Heart left ventricle (tissue), 16 donors: Measurements from ENCODE around the gene KLHL36. TPM values are rescaled to one million over a fixed set of nuclear protein-coding genes. Genes with fewer than 3 reads are reported as not detected.

Source experiments
- ATAC-seq, 4 donors: fragments of 200-7000 bp; cut with Tn5 transposase; one replicate each; pipeline ENCODE4 v1.9.1; 2020 to 2022; ENCODE audit warnings: moderate library complexity in 4 of 4, mild to moderate bottlenecking in 3 of 4, moderate number of reproducible peaks in 1 of 4
- DNase-seq, 5 donors: peaks; one replicate each; pipeline ENCODE4 v3.0.0-alpha.2; 2020
- H3K27ac ChIP-seq, 12 donors: fragments of 200-600 bp; sonication (generic) in 4 of 12; one replicate each; pipeline versions ENCODE4 v1.5.0 to v1.8.0; 2016 to 2022; ENCODE audit warnings: mild to moderate bottlenecking in 2 of 12
- H3K27me3 ChIP-seq, 9 donors: fragments of 200-600 bp; sonication (generic) in 2 of 9; one replicate each; pipeline versions ENCODE4 v1.5.1 to v1.8.0; 2016 to 2022; ENCODE audit warnings: mild to moderate bottlenecking in 3 of 9
- H3K36me3 ChIP-seq, 9 donors: fragments of 200-600 bp; sonication (generic) in 2 of 9; one replicate each; pipeline versions ENCODE4 v1.5.0 to v1.8.0; 2018 to 2022; ENCODE audit warnings: mild to moderate bottlenecking in 2 of 9
- H3K4me1 ChIP-seq, 12 donors: fragments of 200-600 bp; sonication (generic) in 4 of 12; one replicate each; pipeline versions ENCODE4 v1.5.0 to v1.8.0; 2016 to 2022; ENCODE audit warnings: mild to moderate bottlenecking in 3 of 12
- H3K4me3 ChIP-seq, 12 donors: fragments of 200-600 bp; sonication (generic) in 4 of 12; one replicate each; pipeline versions ENCODE4 v1.5.0 to v1.8.0; 2017 to 2022; ENCODE audit warnings: mild to moderate bottlenecking in 9 of 12, moderate library complexity in 4 of 12
- H3K9me3 ChIP-seq, 12 donors: fragments of 200-600 bp; sonication (generic) in 4 of 12; one replicate each; pipeline versions ENCODE4 v1.5.0 to v1.8.0; 2016 to 2022; ENCODE audit warnings: mild to moderate bottlenecking in 1 of 12
- CTCF ChIP-seq, 12 donors: fragments of 200-600 bp; sonication (generic) in 4 of 12; IDR thresholded peaks; one replicate each; pipeline versions ENCODE4 v1.5.0 to v1.8.0; 2018 to 2022; ENCODE audit warnings: antibody characterized with exemption in 12 of 12, mild to moderate bottlenecking in 5 of 12
- POLR2A ChIP-seq, 2 donors: fragments of 450-650 bp; IDR thresholded peaks; one replicate each; pipeline ENCODE4 v1.6.1; 2017; ENCODE audit warnings: antibody characterized with exemption in 2 of 2, mild to moderate bottlenecking in 2 of 2, moderate library complexity in 2 of 2
- WGBS, 4 donors: extraction: QIAGEN DNeasy Blood & Tissue Kit in 2 of 4; methylation state at CpG; one replicate each; pipeline versions ENCODE4 v1.1.5 to v1.1.7; 2013 to 2018; 5-methylcytosine and 5-hydroxymethylcytosine counted together
- intact Hi-C, 10 donors: fragments of 100-400 bp; cut with DNase I; formaldehyde crosslinking; loops; one replicate each; pipeline versions ENCODE4 v1.11.1 to v1.14.2; 2022
- polyA plus RNA-seq, 2 donors: library from polyadenylated mRNA; stranded (reverse); fragments of 200-250 nt; gene quantifications; one replicate each; pipeline ENCODE4 v1.2.3, GENCODE V29; 2013
- total RNA-seq, 9 donors: library from RNA; depleted of rRNA in 2 of 9; stranded (reverse); fragments of >200 nt in 2 of 9; fragmentation: NEBNext Ultra II Directional in 3 of 9; extraction: Animal tissue kit (Norgen Biotek cat#: 25700) in 3 of 9; gene quantifications; one replicate each; pipeline versions ENCODE4 v1.1.0 to v1.2.4, GENCODE V29; 2016 to 2023
- donor health status: ischemic (EF 13 %, LVEDD 7.1; RV severe dilation, severe dysfunction).
- donor health status: healthy with polysubstance abuse.
- donor health status: DM: no; HTN: yes; CAD: no.
- donor health status: DM: no; HTN: no; CAD: no.
- donor health status: ischemic (EF 25% LVEDD 6.9; RV normal size, moderate dysfunction).
- donor health status: ischemic (EF 25% LVEDD 5.7; RV mildly dilated, moderate dysfunction).
- donor health status: healthy.
- donor health status: DM: yes; HTN: yes; CAD: no.
- donor health status: ischemic (EF 35%, LVEDD 5.7; RV mildly dilated, moderate dysfunction).
- donor health status: nonischemic (EF 11% LVEDD 7.7; RV severe dilation, severe dysfunction).
- donor health status: DM: yes; HTN: yes; CAD: no.
- donor health status: PGD.
- donor health status: ischemic (EF 29% LVEDD 5.4; RV normal size, mild dysfunction).
- donor health status: nonischemic (EF 23%, LVEDD 6.1; RV moderate dilation, normal function).

Gene KLHL36
- total and polyA plus RNA-seq, 11 donors, result 19.2 to 93.0 (median 58.0) TPM

GRCh38 chr16:84672276-84673202, 24.2 kb downstream of the KLHL36 start:
- DNase-seq, result peak; percentile 71 to 91 (median 80)
- Histone ChIP-seq H3K27ac (no peak overlapping the region), H3K4me3 (no peak overlapping the region), H3K9me3 (no peaks in the 10 kb centered on the region), H3K27me3 (no peaks in the 10 kb centered on the region), H3K36me3 (peaks cover 0 to 12% (median 5%) of the 10 kb centered on the region in 9 donors), H3K4me1 (peaks cover 0 to 5% (median 0%) of the 10 kb centered on the region in 12 donors)
- ATAC-seq, result peak; percentile 70 to 90 (median 86)
- WGBS, 4 donors, result 55 to 57% (median 56%) methylated on average over 25 to 26 of the region's 26 CpGs
- TF ChIP-seq CTCF (IDR thresholded peaks at IDR 0.05) (peak in 11 of 12 donors; percentile 84 to 96 (median 91)), POLR2A (IDR thresholded peaks at IDR 0.05) (no peak)
- intact Hi-C loops, result loop anchor here in 9 of 10 donors (1.0 to 10.0 kb wide), 6 partner anchors 26 to 302 kb away; partner anchors contain the start of gene USP10 (in 1 of the 9)

- peaks cover 0 to 5% (median 0%) of the 10 kb centered on the region in 12 donors for H3K4me1 ChIP-seq
- no peak overlapping the region for H3K4me3 ChIP-seq
- DNase-seq (no peak), ATAC-seq (no peak)
- H3K36me3 ChIP-seq, result peaks cover 0 to 6% (median 0%) of the 10 kb centered on the region in 9 donors
- 88 to 95% (median 92%) methylated on average over 3 of the region's 3 CpGs for WGBS, 4 donors
- H3K27me3 ChIP-seq, result no peaks in the 10 kb centered on the region
- TF ChIP-seq POLR2A (IDR thresholded peaks at IDR 0.05), result no peak
- TF ChIP-seq CTCF (IDR thresholded peaks at IDR 0.05), result no peak
- no peak overlapping the region for H3K27ac ChIP-seq
- H3K9me3 ChIP-seq, result no peaks in the 10 kb centered on the region
- intact Hi-C loops, result loop anchor here in 8 of 10 donors (2.0 to 10.0 kb wide), 5 partner anchors 26 to 302 kb away; partner anchors contain the start of gene USP10 (in 1 of the 8)
These were observed 24.9 kb downstream of the KLHL36 start for GRCh38 chr16:84673203-84673535.

GRCh38 chr16:84673561-84673960, 25.2 kb downstream of the KLHL36 start:
- peaks cover 0 to 5% (median 0%) of the 10 kb centered on the region in 12 donors for H3K4me1 ChIP-seq
- no peaks in the 10 kb centered on the region for H3K27me3 ChIP-seq
- H3K36me3 ChIP-seq, result peaks cover 0 to 3% (median 0%) of the 10 kb centered on the region in 9 donors
- WGBS, 4 donors, result 74 to 89% (median 86%) methylated on average over 3 of the region's 3 CpGs
- DNase-seq, result no peak
- no peak for ATAC-seq
- no peak overlapping the region for H3K27ac ChIP-seq
- no peak for TF ChIP-seq POLR2A (IDR thresholded peaks at IDR 0.05)
- TF ChIP-seq CTCF (IDR thresholded peaks at IDR 0.05), result no peak
- intact Hi-C loops, result loop anchor here in 8 of 10 donors (2.0 to 10.0 kb wide), 5 partner anchors 25 to 301 kb away; partner anchors contain the start of gene USP10 (in 1 of the 8)
- no peaks in the 10 kb centered on the region for H3K9me3 ChIP-seq
- H3K4me3 ChIP-seq, result no peak overlapping the region

GRCh38 chr16:84675423-84675822, 27.1 kb downstream of the KLHL36 start:
- no peak for TF ChIP-seq POLR2A (IDR thresholded peaks at IDR 0.05)
- TF ChIP-seq CTCF (IDR thresholded peaks at IDR 0.05), result no peak
- no peaks in the 10 kb centered on the region for H3K9me3 ChIP-seq
- WGBS, 4 donors, result 85 to 95% (median 91%) methylated on average over 9 of the region's 9 CpGs
- no peak for DNase-seq
- intact Hi-C loops, result loop anchor here in 1 of 10 donors (10.0 kb wide), 1 partner anchor 299 kb away; no protein-coding TSS in a partner anchor
- H3K36me3 ChIP-seq, result no peaks in the 10 kb centered on the region
- ATAC-seq, result no peak
- no peaks in the 10 kb centered on the region for H3K27me3 ChIP-seq
- H3K4me3 ChIP-seq, result no peak overlapping the region
- no peak overlapping the region for H3K27ac ChIP-seq
- peaks cover 0 to 5% (median 0%) of the 10 kb centered on the region in 12 donors for H3K4me1 ChIP-seq
